Upper lobe of left lung (tissue), 6 donors: Measurements from ENCODE around the gene ZBTB16. TPM values are rescaled to one million over a fixed set of nuclear protein-coding genes. Genes with fewer than 3 reads are reported as not detected.

Experiments used
- ATAC-seq, 2 donors: fragments of 200-7000 bp; cut with Tn5 transposase; one replicate each; pipeline ENCODE4 v1.9.1; 2022; ENCODE audit warnings: mild to moderate bottlenecking in 2 of 2, moderate library complexity in 2 of 2; ENCODE audit not compliant: low FRiP score in 2 of 2
- DNase-seq, 2 donors: peaks; one replicate each; pipeline ENCODE4 v3.0.0-alpha.2; 2019 to 2020
- H3K27ac ChIP-seq, 4 donors: fragments of 200-600 bp; sonication (generic); one replicate each; pipeline ENCODE4 v1.5.1; 2016 to 2019
- H3K27me3 ChIP-seq, 4 donors: fragments of 200-600 bp; sonication (generic); one replicate each; pipeline ENCODE4 v1.5.1; 2017 to 2019
- H3K36me3 ChIP-seq, 4 donors: fragments of 200-600 bp; sonication (generic); one replicate each; pipeline ENCODE4 v1.5.1; 2016 to 2019
- H3K4me1 ChIP-seq, 4 donors: fragments of 200-600 bp; sonication (generic); one replicate each; pipeline ENCODE4 v1.5.1; 2018 to 2019
- H3K4me3 ChIP-seq, 4 donors: fragments of 200-600 bp; sonication (generic); one replicate each; pipeline ENCODE4 v1.5.1; 2017 to 2019; ENCODE audit warnings: mild to moderate bottlenecking in 2 of 4, moderate library complexity in 1 of 4
- H3K9me3 ChIP-seq, 4 donors: fragments of 200-600 bp; sonication (generic); one replicate each; pipeline ENCODE4 v1.5.1; 2018 to 2019
- EP300 ChIP-seq, 4 donors: sonication (generic); formaldehyde crosslinking; IDR thresholded peaks; one replicate each; pipeline ENCODE4 v1.5.1; 2017; ENCODE audit warnings: antibody characterized with exemption in 4 of 4, control low read depth in 2 of 4
- POLR2A ChIP-seq, 4 donors: fragments of 450-650 bp; IDR thresholded peaks; one replicate each; pipeline ENCODE4 v1.5.1; 2016 to 2017; ENCODE audit warnings: antibody characterized with exemption in 4 of 4, mild to moderate bottlenecking in 2 of 4
- POLR2AphosphoS5 ChIP-seq, 2 donors: sonication (generic); formaldehyde crosslinking; IDR thresholded peaks; one replicate each; pipeline ENCODE4 v1.5.1; 2017; ENCODE audit warnings: antibody characterized with exemption in 2 of 2
- WGBS, 2 donors: methylation state at CpG; one replicate each; pipeline ENCODE4 v1.1.5; 2017 to 2018; 5-methylcytosine and 5-hydroxymethylcytosine counted together
- total RNA-seq, 6 donors: library from RNA; depleted of rRNA in 4 of 6; stranded (reverse); fragments of >200 nt in 4 of 6; gene quantifications; one replicate each; pipeline versions ENCODE4 v1.1.0 to v1.2.1, GENCODE V29; 2016 to 2021
- TF ChIP-seq, protein P1 (sequence below), 6 experiments: fragments of 450-650 bp in 4 of 6; fragments of 200-600 bp in 2 of 6; sonication (generic) in 2 of 6; IDR thresholded peaks; one replicate each; pipeline ENCODE4 v1.5.1; 2016 to 2019; ENCODE audit warnings: antibody characterized with exemption in 6 of 6
- donor health status: DM: no; HTN: no; CAD: no; lungs with moderate emphysema.
- donor health status: DM: no; HTN: yes; CAD: no; lungs with severe emphysema.

Gene ZBTB16
- total RNA-seq, 6 donors from 2014 or later: 110 to 584 (median 179) TPM

GRCh38 chr11:114110952-114111947, 51.7 kb downstream of the ZBTB16 start:
- H3K36me3 ChIP-seq: peaks cover 0 to 16% (median 2%) of the 10 kb centered on the region in 4 donors
- no peaks in the 10 kb centered on the region for H3K27me3 ChIP-seq
- 21 to 24% methylated on average over 12 of the region's 12 CpGs for WGBS, 2 donors
- H3K27ac ChIP-seq: peak overlapping the region; percentile 71 to 84 (median 78)
- ATAC-seq (peak in 1 of 2 donors; percentile 18), DNase-seq (peak in 1 of 2 donors; percentile 54)
- peaks cover 82 to 99% (median 95%) of the 10 kb centered on the region in 4 donors for H3K4me1 ChIP-seq
- H3K9me3 ChIP-seq: no peaks in the 10 kb centered on the region
- H3K4me3 ChIP-seq: no peak overlapping the region
- TF ChIP-seq EP300 (IDR thresholded peaks at IDR 0.05): peak in 3 of 4 donors; percentile 74 to 98 (median 97)
- TF ChIP-seq, protein P1, sequence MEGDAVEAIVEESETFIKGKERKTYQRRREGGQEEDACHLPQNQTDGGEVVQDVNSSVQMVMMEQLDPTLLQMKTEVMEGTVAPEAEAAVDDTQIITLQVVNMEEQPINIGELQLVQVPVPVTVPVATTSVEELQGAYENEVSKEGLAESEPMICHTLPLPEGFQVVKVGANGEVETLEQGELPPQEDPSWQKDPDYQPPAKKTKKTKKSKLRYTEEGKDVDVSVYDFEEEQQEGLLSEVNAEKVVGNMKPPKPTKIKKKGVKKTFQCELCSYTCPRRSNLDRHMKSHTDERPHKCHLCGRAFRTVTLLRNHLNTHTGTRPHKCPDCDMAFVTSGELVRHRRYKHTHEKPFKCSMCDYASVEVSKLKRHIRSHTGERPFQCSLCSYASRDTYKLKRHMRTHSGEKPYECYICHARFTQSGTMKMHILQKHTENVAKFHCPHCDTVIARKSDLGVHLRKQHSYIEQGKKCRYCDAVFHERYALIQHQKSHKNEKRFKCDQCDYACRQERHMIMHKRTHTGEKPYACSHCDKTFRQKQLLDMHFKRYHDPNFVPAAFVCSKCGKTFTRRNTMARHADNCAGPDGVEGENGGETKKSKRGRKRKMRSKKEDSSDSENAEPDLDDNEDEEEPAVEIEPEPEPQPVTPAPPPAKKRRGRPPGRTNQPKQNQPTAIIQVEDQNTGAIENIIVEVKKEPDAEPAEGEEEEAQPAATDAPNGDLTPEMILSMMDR (IDR thresholded peaks at IDR 0.05): peak in 1 of 6 experiments; percentile 10
- TF ChIP-seq POLR2AphosphoS5 (IDR thresholded peaks at IDR 0.05): peak; percentile 77 to 84
- TF ChIP-seq POLR2A (IDR thresholded peaks at IDR 0.05): no peak

GRCh38 chr11:114115451-114115928, 56.0 kb downstream of the ZBTB16 start:
- ATAC-seq (peak in 1 of 2 donors; percentile 21), DNase-seq (no peak)
- WGBS, 2 donors: 73 to 74% methylated on average over 12 to 14 of the region's 14 CpGs
- peaks cover 85 to 96% (median 87%) of the 10 kb centered on the region in 4 donors for H3K4me1 ChIP-seq
- H3K36me3 ChIP-seq: peaks cover 0 to 7% (median 0%) of the 10 kb centered on the region in 4 donors
- no peaks in the 10 kb centered on the region for H3K27me3 ChIP-seq
- no peak overlapping the region for H3K4me3 ChIP-seq
- H3K27ac ChIP-seq: peak overlapping the region; percentile 12 to 84 (median 62)
- no peak for TF ChIP-seq POLR2A (IDR thresholded peaks at IDR 0.05)
- no peak for TF ChIP-seq EP300 (IDR thresholded peaks at IDR 0.05)
- TF ChIP-seq POLR2AphosphoS5 (IDR thresholded peaks at IDR 0.05): no peak
- TF ChIP-seq, protein P1 (IDR thresholded peaks at IDR 0.05): no peak
- no peaks in the 10 kb centered on the region for H3K9me3 ChIP-seq

GRCh38 chr11:114116357-114116756, 56.8 kb downstream of the ZBTB16 start:
- Histone ChIP-seq H3K4me3 (no peak overlapping the region), H3K27ac (peak overlapping the region in 3 of 4 donors; percentile 36 to 44 (median 37)), H3K4me1 (peaks cover 88 to 96% (median 89%) of the 10 kb centered on the region in 4 donors), H3K36me3 (peaks cover 0 to 10% (median 0%) of the 10 kb centered on the region in 4 donors), H3K9me3 (no peaks in the 10 kb centered on the region), H3K27me3 (no peaks in the 10 kb centered on the region)
- peak in 1 of 2 donors; percentile 38 for ATAC-seq
- no peak for DNase-seq
- 64 to 77% methylated on average over 5 of the region's 5 CpGs for WGBS, 2 donors
- TF ChIP-seq EP300 (IDR thresholded peaks at IDR 0.05): no peak
- TF ChIP-seq POLR2A (IDR thresholded peaks at IDR 0.05): no peak
- no peak for TF ChIP-seq POLR2AphosphoS5 (IDR thresholded peaks at IDR 0.05)
- TF ChIP-seq, protein P1 (IDR thresholded peaks at IDR 0.05): no peak

GRCh38 chr11:114116800-114117199, 57.3 kb downstream of the ZBTB16 start:
- H3K36me3 ChIP-seq: peaks cover 0 to 13% (median 0%) of the 10 kb centered on the region in 4 donors
- H3K4me1 ChIP-seq: peaks cover 88 to 96% (median 89%) of the 10 kb centered on the region in 4 donors
- DNase-seq (no peak), ATAC-seq (no peak)
- H3K27ac ChIP-seq: peak overlapping the region in 3 of 4 donors; percentile 2 to 37 (median 36)
- no peak for TF ChIP-seq POLR2AphosphoS5 (IDR thresholded peaks at IDR 0.05)
- TF ChIP-seq, protein P1 (IDR thresholded peaks at IDR 0.05): no peak
- TF ChIP-seq EP300 (IDR thresholded peaks at IDR 0.05): no peak
- TF ChIP-seq POLR2A (IDR thresholded peaks at IDR 0.05): no peak
- no peak overlapping the region for H3K4me3 ChIP-seq
- no peaks in the 10 kb centered on the region for H3K27me3 ChIP-seq
- no peaks in the 10 kb centered on the region for H3K9me3 ChIP-seq
- WGBS, 2 donors: 88 to 89% methylated on average over 3 of the region's 3 CpGs
